Smooth muscle cell (in vitro differentiated cells): ENCODE data around the gene RRP36. TPM values are rescaled to one million over a fixed set of nuclear protein-coding genes. Genes with fewer than 3 reads are reported as not detected.

Source experiments
- DNase-seq: peaks from one replicate; lab custom pipeline; 2025; ENCODE audit not compliant: unreplicated experiment; lab: John Stamatoyannopoulos, UW
- H2AFZ ChIP-seq: fragments of 200-600 bp; sonication (generic); 2 replicates; pipeline ENCODE4 v1.6.0; 2016; ENCODE audit warnings: antibody characterized with exemption, low read depth, mild to moderate bottlenecking
- H3F3A ChIP-seq: fragments of 200-600 bp; sonication (generic); 2 replicates; pipeline ENCODE4 v1.6.0; 2017; ENCODE audit warnings: antibody characterized with exemption, low read depth
- H3K27ac ChIP-seq: fragments of 200-600 bp; sonication (generic); 2 replicates; pipeline ENCODE4 v1.5.1; 2016; ENCODE audit warnings: low read depth, mild to moderate bottlenecking
- H3K27me3 ChIP-seq: fragments of 200-600 bp; sonication (generic); 2 replicates; pipeline ENCODE4 v1.6.1; 2016; ENCODE audit warnings: low read depth, mild to moderate bottlenecking
- H3K36me3 ChIP-seq: fragments of 200-600 bp; sonication (generic); 2 replicates; pipeline ENCODE4 v1.5.1; 2016; ENCODE audit warnings: low read depth
- H3K4me1 ChIP-seq: fragments of 200-600 bp; sonication (generic); 2 replicates; pipeline ENCODE4 v1.5.1; 2016; ENCODE audit warnings: low read depth
- H3K4me2 ChIP-seq: fragments of 200-600 bp; sonication (generic); 2 replicates; pipeline ENCODE4 v1.6.0; 2016; ENCODE audit warnings: mild to moderate bottlenecking
- H3K4me3 ChIP-seq: fragments of 200-600 bp; sonication (generic); 2 replicates; pipeline ENCODE4 v1.5.1; 2016; ENCODE audit warnings: mild to moderate bottlenecking
- H3K79me2 ChIP-seq: fragments of 200-600 bp; sonication (generic); 2 replicates; pipeline ENCODE4 v1.6.0; 2016; ENCODE audit warnings: low read depth, mild to moderate bottlenecking
- H3K9ac ChIP-seq: fragments of 200-600 bp; sonication (generic); 2 replicates; pipeline ENCODE4 v1.6.0; 2016; ENCODE audit warnings: low read depth
- H3K9me3 ChIP-seq: fragments of 200-600 bp; sonication (generic); replicated peaks from 2 replicates; pipeline ENCODE4 v1.5.1; 2016; ENCODE audit warnings: low read depth
- H4K20me1 ChIP-seq: fragments of 200-600 bp; sonication (generic); 2 replicates; pipeline ENCODE4 v1.6.0; 2016; ENCODE audit warnings: low read depth
- CTCF ChIP-seq: fragments of 200-600 bp; sonication (generic); IDR thresholded peaks from 2 replicates; pipeline ENCODE4 v1.5.1; 2017; ENCODE audit warnings: borderline replicate concordance, mild to moderate bottlenecking, antibody characterized with exemption; ENCODE audit not compliant: insufficient read depth, poor library complexity, severe bottlenecking
- WGBS: methylation state at CpG from one replicate; pipeline ENCODE4 v1.1.7; 2016; ENCODE audit warnings: low lambda C conversion rate; 5-methylcytosine and 5-hydroxymethylcytosine counted together
- polyA plus RNA-seq: library from polyadenylated mRNA; unstranded; fragments of >200 nt; fragmentation: Nextera tagmentation; extraction: Ambion mirVana; gene quantifications from 2 replicates; pipeline ENCODE4 v1.2.1, GENCODE V29; 2016
- total RNA-seq: library from RNA; depleted of rRNA; stranded (reverse); fragments of >200 nt; gene quantifications from 2 replicates; pipeline ENCODE4 v1.2.3, GENCODE V29; 2014

The RRP36 gene
- total and polyA plus RNA-seq, 2 experiments from 2014 or later, result 64.8 to 72.7 TPM

- TF ChIP-seq CTCF, result no peak
- Histone ChIP-seq H3K27me3 (no peaks in the 10 kb centered on the region), H3K4me2 (peak overlapping the region; percentile 92), H3F3A (no peaks in the 10 kb centered on the region), H3K27ac (peak overlapping the region; percentile 89), H3K4me3 (peak overlapping the region; percentile 88), H3K9me3 (no peaks in the 10 kb centered on the region), H3K4me1 (peaks cover 16% of the 10 kb centered on the region), H3K9ac (peak overlapping the region; percentile 94), H3K36me3 (no peaks in the 10 kb centered on the region), H4K20me1 (no peaks in the 10 kb centered on the region), H3K79me2 (peaks cover 22% of the 10 kb centered on the region), H2AFZ (peak overlapping the region; percentile 81)
- no peak for DNase-seq
- WGBS, result 14% methylated on average over 12 of the region's 15 CpGs
Measured at GRCh38 chr6:43060034-43060754, 38.8 kb downstream of the RRP36 start.

GRCh38 chr6:43060755-43061633, 39.6 kb downstream of the RRP36 start:
- H3K4me3 ChIP-seq, result peak overlapping the region; percentile 88
- no peaks in the 10 kb centered on the region for H3F3A ChIP-seq
- peaks cover 22% of the 10 kb centered on the region for H3K79me2 ChIP-seq
- H3K9ac ChIP-seq, result peak overlapping the region; percentile 94
- H3K4me1 ChIP-seq, result peaks cover 16% of the 10 kb centered on the region
- H3K36me3 ChIP-seq, result no peaks in the 10 kb centered on the region
- peak overlapping the region; percentile 89 for H3K27ac ChIP-seq
- no peak overlapping the region for H2AFZ ChIP-seq
- WGBS, result 93% methylated on average over 12 of the region's 12 CpGs
- TF ChIP-seq CTCF, result no peak
- DNase-seq, result no peak
- no peaks in the 10 kb centered on the region for H3K9me3 ChIP-seq
- H3K27me3 ChIP-seq, result no peaks in the 10 kb centered on the region
- peak overlapping the region; percentile 92 for H3K4me2 ChIP-seq
- H4K20me1 ChIP-seq, result no peaks in the 10 kb centered on the region

- Histone ChIP-seq H3K36me3 (no peaks in the 10 kb centered on the region), H2AFZ (no peak overlapping the region), H3K27me3 (no peaks in the 10 kb centered on the region), H4K20me1 (no peaks in the 10 kb centered on the region), H3K9ac (no peak overlapping the region), H3K9me3 (no peaks in the 10 kb centered on the region), H3F3A (no peaks in the 10 kb centered on the region), H3K27ac (no peak overlapping the region), H3K4me2 (no peak overlapping the region), H3K79me2 (peaks cover 22% of the 10 kb centered on the region), H3K4me3 (no peak overlapping the region), H3K4me1 (peaks cover 16% of the 10 kb centered on the region)
- no peak for TF ChIP-seq CTCF
- 72% methylated on average over 2 of the region's 2 CpGs for WGBS
- no peak for DNase-seq
Measured at GRCh38 chr6:43061861-43062260, 40.4 kb downstream of the RRP36 start.
